ENCODE results near the gene AFF3. TPM values are rescaled to one million over a fixed set of nuclear protein-coding genes. Genes with fewer than 3 reads are reported as not detected.

Gene AFF3
- total RNA-seq, 1 donor from 2014 or later: 8.0 TPM

- H3K36me3 ChIP-seq: no peaks in the 10 kb centered on the region
- H3K4me3 ChIP-seq: no peak overlapping the region
- TF ChIP-seq CTCF (IDR thresholded peaks at IDR 0.05; ENCODE audit: borderline replicate concordance): peak; percentile 43
- H3K4me1 ChIP-seq: peaks cover 39% of the 10 kb centered on the region
- H3K27me3 ChIP-seq (ENCODE audit: low read depth): no peaks in the 10 kb centered on the region
- intact Hi-C loops (cut with micrococcal nuclease): no loop called here
- peaks cover 24% of the 10 kb centered on the region for H3K9me3 ChIP-seq (replicated peaks)
- DNase-seq: no peak
- no peak overlapping the region for H3K27ac ChIP-seq (replicated peaks)
These were observed 416.6 kb downstream of the AFF3 start for GRCh38 chr2:99725820-99726219.

- TF ChIP-seq CTCF (IDR thresholded peaks at IDR 0.05; ENCODE audit: borderline replicate concordance): no peak
- Histone ChIP-seq H3K27me3 (ENCODE audit: low read depth) (no peaks in the 10 kb centered on the region), H3K27ac (replicated peaks) (no peak overlapping the region), H3K9me3 (replicated peaks) (peaks cover 24% of the 10 kb centered on the region), H3K4me3 (no peak overlapping the region), H3K36me3 (no peaks in the 10 kb centered on the region), H3K4me1 (peaks cover 13% of the 10 kb centered on the region)
- DNase-seq: no peak
- intact Hi-C loops (cut with micrococcal nuclease): no loop called here
These were observed 419.9 kb downstream of the AFF3 start for GRCh38 chr2:99722476-99722875.

- DNase-seq: no peak
- H3K4me3 ChIP-seq: no peak overlapping the region
- H3K4me1 ChIP-seq: no peaks in the 10 kb centered on the region
- no peak overlapping the region for H3K27ac ChIP-seq (replicated peaks)
- H3K9me3 ChIP-seq (replicated peaks): peaks cover 24% of the 10 kb centered on the region
- no peaks in the 10 kb centered on the region for H3K36me3 ChIP-seq
- TF ChIP-seq CTCF (IDR thresholded peaks at IDR 0.05; ENCODE audit: borderline replicate concordance): no peak
- intact Hi-C loops (cut with micrococcal nuclease): no loop called here
- H3K27me3 ChIP-seq (ENCODE audit: low read depth): no peaks in the 10 kb centered on the region
These were observed 423.3 kb downstream of the AFF3 start for GRCh38 chr2:99719102-99719501.

GRCh38 chr2:99715956-99716355 lies 426.4 kb downstream of the AFF3 start:
- Histone ChIP-seq H3K27ac (replicated peaks) (no peak overlapping the region), H3K27me3 (ENCODE audit: low read depth) (no peaks in the 10 kb centered on the region), H3K9me3 (replicated peaks) (no peaks in the 10 kb centered on the region), H3K4me1 (peaks cover 13% of the 10 kb centered on the region), H3K36me3 (no peaks in the 10 kb centered on the region), H3K4me3 (no peak overlapping the region)
- no peak for TF ChIP-seq CTCF (IDR thresholded peaks at IDR 0.05; ENCODE audit: borderline replicate concordance)
- no peak for DNase-seq
- intact Hi-C loops (cut with micrococcal nuclease): no loop called here

GRCh38 chr2:99714349-99714748 lies 428.0 kb downstream of the AFF3 start:
- no peak overlapping the region for H3K27ac ChIP-seq (replicated peaks)
- no peaks in the 10 kb centered on the region for H3K36me3 ChIP-seq
- TF ChIP-seq CTCF (IDR thresholded peaks at IDR 0.05; ENCODE audit: borderline replicate concordance): no peak
- intact Hi-C loops (cut with micrococcal nuclease): no loop called here
- DNase-seq: no peak
- H3K9me3 ChIP-seq (replicated peaks): no peaks in the 10 kb centered on the region
- no peak overlapping the region for H3K4me3 ChIP-seq
- peaks cover 28% of the 10 kb centered on the region for H3K4me1 ChIP-seq
- no peaks in the 10 kb centered on the region for H3K27me3 ChIP-seq (ENCODE audit: low read depth)

- no peak for DNase-seq
These were observed 431.2 kb downstream of the AFF3 start for GRCh38 chr2:99711144-99711543.

More at GRCh38 chr2:99711144-99711543, 431.2 kb downstream of the AFF3 start:
- no peak for TF ChIP-seq CTCF (IDR thresholded peaks at IDR 0.05; ENCODE audit: borderline replicate concordance)
- Histone ChIP-seq H3K36me3 (no peaks in the 10 kb centered on the region), H3K27ac (replicated peaks) (peak overlapping the region; percentile 76), H3K9me3 (replicated peaks) (no peaks in the 10 kb centered on the region), H3K27me3 (ENCODE audit: low read depth) (no peaks in the 10 kb centered on the region), H3K4me3 (peak overlapping the region; percentile 20), H3K4me1 (peaks cover 59% of the 10 kb centered on the region)
- intact Hi-C loops (cut with micrococcal nuclease): no loop called here

All from left ventricle myocardium inferior (tissue), 1 donor.